Lung (tissue), 12 donors: ENCODE results near the gene CDC123. TPM values are rescaled to one million over a fixed set of nuclear protein-coding genes. Genes with fewer than 3 reads are reported as not detected.

Source experiments
- ATAC-seq: fragments of 200-7000 bp; cut with Tn5 transposase; one replicate; pipeline ENCODE4 v1.9.1; 2020; ENCODE audit warnings: moderate number of reproducible peaks; ENCODE audit not compliant: insufficient read depth, low FRiP score
- DNase-seq, 3 donors: peaks; one replicate each; pipeline ENCODE4 v3.0.0-alpha.2; 2013 to 2017
- H3K27ac ChIP-seq, 2 donors: one replicate each; pipeline ENCODE4 v1.5.1; 2013; ENCODE audit warnings: mild to moderate bottlenecking in 2 of 2, moderate library complexity in 2 of 2, control low read depth in 1 of 2, inconsistent platforms in 1 of 2, low read depth in 1 of 2, low read length in 1 of 2
- H3K27me3 ChIP-seq, 3 donors: one replicate each; pipeline ENCODE4 v1.5.1; 2013; ENCODE audit warnings: low read length in 2 of 3; ENCODE audit not compliant: control insufficient read depth in 3 of 3, insufficient read depth in 3 of 3
- H3K36me3 ChIP-seq, 4 donors: one replicate each; pipeline ENCODE4 v1.5.1; 2013; ENCODE audit warnings: low read length in 4 of 4, mild to moderate bottlenecking in 1 of 4, moderate library complexity in 1 of 4; ENCODE audit not compliant: control insufficient read depth in 4 of 4, insufficient read depth in 4 of 4
- H3K4me1 ChIP-seq, 5 donors: one replicate each; pipeline ENCODE4 v1.5.1; 2013; ENCODE audit warnings: low read length in 5 of 5, mild to moderate bottlenecking in 2 of 5, moderate library complexity in 1 of 5; ENCODE audit not compliant: control insufficient read depth in 5 of 5, insufficient read depth in 5 of 5
- H3K4me3 ChIP-seq: one replicate; pipeline ENCODE4 v1.5.1; 2013; ENCODE audit warnings: mild to moderate bottlenecking, control low read depth, moderate library complexity
- H3K9ac ChIP-seq, 2 donors: one replicate each; pipeline ENCODE4 v1.5.1; 2013; ENCODE audit warnings: low read length in 2 of 2, control low read depth in 1 of 2; ENCODE audit not compliant: insufficient read depth in 1 of 2
- H3K9me3 ChIP-seq, 4 donors: one replicate each; pipeline ENCODE4 v1.5.1; 2013; ENCODE audit warnings: low read length in 3 of 4, mild to moderate bottlenecking in 1 of 4, moderate library complexity in 1 of 4; ENCODE audit not compliant: control insufficient read depth in 4 of 4, insufficient read depth in 3 of 4
- CTCF ChIP-seq: IDR thresholded peaks from 2 replicates; pipeline ENCODE4 v1.5.1; 2012; ENCODE audit warnings: mild to moderate bottlenecking; ENCODE audit errors: control extremely low read depth, extremely low read depth
- WGBS, 2 donors: extraction: QIAGEN DNeasy Blood & Tissue Kit; methylation state at CpG; one replicate each; pipeline ENCODE4 v1.1.7; 2013; 5-methylcytosine and 5-hydroxymethylcytosine counted together
- polyA plus RNA-seq, 2 donors: library from polyadenylated mRNA; stranded (reverse); fragments of 200-250 nt; gene quantifications; one replicate each; pipeline ENCODE4 v1.2.1, GENCODE V29; 2013
- total RNA-seq, 2 donors: library from RNA; depleted of rRNA in 1 of 2; stranded (reverse); fragments of >200 nt in 1 of 2; gene quantifications; one replicate each; pipeline ENCODE4 v1.2.1, GENCODE V29; 2014 to 2021
- donor health status: control.
- donor health status: control.
- donor health status: Bipolar disorder and iron deficiency.
- donor health status: healthy.
- donor health status: DM: yes; HTN: yes; CAD: no.

CDC123 gene
- total and polyA plus RNA-seq, 4 donors: 25.8 to 74.8 (median 54.4) TPM

GRCh38 chr10:12252882-12253546, 57.0 kb downstream of the CDC123 start:
- TF ChIP-seq CTCF: no peak
- ATAC-seq: no peak
- no peaks in the 10 kb centered on the region for H3K27me3 ChIP-seq
- peaks cover 0 to 10% (median 8%) of the 10 kb centered on the region in 4 donors for H3K36me3 ChIP-seq
- WGBS, 2 donors: 91 to 96% methylated on average over 13 of the region's 13 CpGs
- peaks cover 0 to 2% (median 0%) of the 10 kb centered on the region in 4 donors for H3K9me3 ChIP-seq
- H3K4me1 ChIP-seq: peaks cover 0 to 2% (median 0%) of the 10 kb centered on the region in 5 donors
- no peak overlapping the region for H3K9ac ChIP-seq
- H3K27ac ChIP-seq: no peak overlapping the region
- no peak overlapping the region for H3K4me3 ChIP-seq
- no peak for DNase-seq

- DNase-seq (no peak), ATAC-seq (no peak)
- Histone ChIP-seq H3K36me3 (peaks cover 0 to 7% (median 4%) of the 10 kb centered on the region in 4 donors), H3K4me1 (peaks cover 0 to 2% (median 0%) of the 10 kb centered on the region in 5 donors), H3K27me3 (no peaks in the 10 kb centered on the region), H3K9ac (no peak overlapping the region), H3K4me3 (no peak overlapping the region), H3K9me3 (peaks cover 0 to 2% (median 0%) of the 10 kb centered on the region in 4 donors), H3K27ac (no peak overlapping the region)
- 65 to 67% methylated on average over 1 of the region's 1 CpG for WGBS, 2 donors
- no peak for TF ChIP-seq CTCF
These were observed 59.1 kb downstream of the CDC123 start for GRCh38 chr10:12255048-12255447.

GRCh38 chr10:12259988-12260387, 64.0 kb downstream of the CDC123 start:
- Histone ChIP-seq H3K27ac (no peak overlapping the region), H3K36me3 (no peaks in the 10 kb centered on the region), H3K4me3 (no peak overlapping the region), H3K27me3 (peaks cover 0 to 3% (median 0%) of the 10 kb centered on the region in 3 donors), H3K9ac (no peak overlapping the region), H3K9me3 (no peaks in the 10 kb centered on the region), H3K4me1 (peaks cover 0 to 2% (median 0%) of the 10 kb centered on the region in 5 donors)
- 87 to 98% methylated on average over 4 of the region's 4 CpGs for WGBS, 2 donors
- no peak for TF ChIP-seq CTCF
- ATAC-seq (no peak), DNase-seq (no peak)
